ENCODE data around the gene LY86.

Gene LY86

DNA sequence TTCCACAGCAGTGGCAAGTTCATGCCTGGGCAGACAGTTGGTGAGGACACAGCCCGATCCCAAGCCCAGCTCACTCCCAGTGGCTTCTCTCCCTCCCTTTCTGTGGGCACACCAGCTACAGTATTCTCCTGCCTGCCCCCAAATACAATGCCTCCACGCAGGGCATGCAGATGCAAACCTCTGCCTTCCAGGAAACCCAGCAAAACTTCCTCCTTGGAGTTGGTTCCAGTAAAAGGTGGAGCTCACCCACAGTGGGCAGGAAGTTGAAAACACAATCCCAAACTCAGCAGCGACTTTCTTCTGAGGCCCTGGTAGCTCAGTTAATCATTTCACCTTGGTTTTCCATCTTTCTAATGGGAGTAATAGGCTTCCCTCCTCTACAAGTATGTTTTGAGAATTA lies 93.7 kb downstream of the LY86 start:
- DNase-seq (ENCODE audit: low read depth, low spot score): no peak

DNA sequence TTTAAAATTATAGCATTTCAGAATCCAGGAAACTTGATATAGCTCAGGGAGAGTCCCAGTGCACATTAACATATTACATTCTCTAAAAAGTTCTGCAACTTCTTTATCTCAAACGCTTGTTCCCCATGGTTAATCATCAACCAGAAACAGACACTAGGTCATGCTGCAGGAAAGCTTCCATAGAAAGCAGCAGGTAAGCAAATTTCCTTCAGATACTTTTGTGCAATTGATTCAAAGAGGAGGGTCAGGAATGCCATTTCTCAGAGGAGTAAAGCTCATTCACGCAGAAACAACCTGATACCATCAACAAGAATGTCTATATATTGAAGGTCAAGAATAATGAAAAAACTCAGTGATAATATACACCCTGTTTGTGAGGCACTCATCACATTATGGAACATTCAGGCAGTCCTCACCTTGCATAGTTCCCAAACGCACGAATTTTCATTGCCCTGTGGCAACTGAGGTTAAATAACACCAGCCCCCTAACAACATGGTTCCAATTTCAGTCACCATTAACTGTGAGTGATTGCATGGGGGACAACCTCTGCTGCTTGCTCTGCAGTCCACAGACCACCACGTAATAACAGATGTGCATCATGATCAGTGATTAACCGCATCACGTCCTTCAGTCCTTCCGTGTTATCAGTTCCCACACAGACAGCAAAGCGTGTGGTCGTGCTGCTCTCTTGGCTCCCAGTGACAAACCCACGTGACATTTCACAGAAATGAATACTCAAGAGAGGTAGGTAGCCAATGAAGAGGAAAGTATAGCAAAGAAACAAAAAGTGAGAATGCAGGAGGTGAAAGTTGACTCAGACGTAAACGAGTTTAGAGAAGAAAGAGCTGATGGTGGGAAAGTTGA lies 95.7 kb downstream of the LY86 start:
- DNase-seq (ENCODE audit: low read depth, low spot score): no peak

DNA sequence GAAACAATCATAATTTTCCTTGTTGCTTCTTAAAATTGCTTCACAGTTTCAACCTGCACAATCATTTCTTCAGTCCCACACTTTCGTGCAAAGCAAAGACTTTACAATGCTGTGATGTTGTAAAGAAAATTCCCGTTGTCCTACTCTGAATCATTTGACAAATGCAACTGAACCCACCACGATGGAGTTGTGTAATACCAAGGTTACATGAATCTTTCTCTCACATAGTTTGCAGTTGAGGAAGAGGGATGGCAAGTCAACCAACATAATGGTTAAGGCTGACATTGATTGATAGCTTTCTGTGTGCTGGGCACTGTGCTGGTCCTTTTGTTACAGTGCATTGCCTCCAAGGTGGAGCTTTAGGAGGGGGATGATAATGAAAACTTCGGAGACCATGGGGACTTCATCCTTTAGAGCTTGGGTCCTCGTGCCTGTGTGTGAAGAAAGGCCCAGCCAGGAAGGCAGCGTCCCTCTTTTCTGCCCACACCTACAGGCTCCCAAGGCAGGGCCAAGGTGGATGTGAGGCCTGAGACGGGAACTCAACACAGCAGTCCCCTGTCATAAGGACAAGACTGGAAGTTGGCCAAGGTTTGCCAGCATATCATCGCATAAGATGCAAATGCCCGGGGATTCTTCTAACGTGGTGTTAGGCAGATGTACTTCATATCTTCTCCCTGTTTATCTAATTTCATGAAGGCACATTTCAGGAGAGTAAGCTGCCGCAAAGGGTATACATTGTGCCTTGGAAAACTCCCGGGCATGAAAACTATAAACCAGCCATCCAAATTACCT lies 96.9 kb downstream of the LY86 start:
- no peak for DNase-seq (ENCODE audit: low read depth, low spot score)

DNA sequence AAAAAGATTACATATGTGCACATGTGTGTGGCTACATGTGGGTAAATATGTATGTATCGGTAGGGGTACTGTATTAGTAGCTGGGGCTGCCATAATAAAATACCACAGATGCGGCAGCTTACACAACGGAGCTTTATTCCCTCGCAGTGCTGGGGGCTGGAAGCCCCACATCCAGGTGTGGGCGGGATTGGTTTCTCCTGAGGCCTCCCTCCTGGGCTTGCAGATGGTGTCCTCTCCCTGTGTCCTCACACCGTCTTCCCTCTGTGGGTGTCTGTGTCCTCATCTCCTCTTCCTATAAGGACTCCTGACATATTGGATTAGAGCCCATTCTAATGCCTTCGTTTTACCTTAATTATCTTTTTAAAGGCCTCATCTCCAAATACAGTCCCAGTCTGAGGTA lies 97.7 kb downstream of the LY86 start:
- no peak for DNase-seq (ENCODE audit: low read depth, low spot score)

DNA sequence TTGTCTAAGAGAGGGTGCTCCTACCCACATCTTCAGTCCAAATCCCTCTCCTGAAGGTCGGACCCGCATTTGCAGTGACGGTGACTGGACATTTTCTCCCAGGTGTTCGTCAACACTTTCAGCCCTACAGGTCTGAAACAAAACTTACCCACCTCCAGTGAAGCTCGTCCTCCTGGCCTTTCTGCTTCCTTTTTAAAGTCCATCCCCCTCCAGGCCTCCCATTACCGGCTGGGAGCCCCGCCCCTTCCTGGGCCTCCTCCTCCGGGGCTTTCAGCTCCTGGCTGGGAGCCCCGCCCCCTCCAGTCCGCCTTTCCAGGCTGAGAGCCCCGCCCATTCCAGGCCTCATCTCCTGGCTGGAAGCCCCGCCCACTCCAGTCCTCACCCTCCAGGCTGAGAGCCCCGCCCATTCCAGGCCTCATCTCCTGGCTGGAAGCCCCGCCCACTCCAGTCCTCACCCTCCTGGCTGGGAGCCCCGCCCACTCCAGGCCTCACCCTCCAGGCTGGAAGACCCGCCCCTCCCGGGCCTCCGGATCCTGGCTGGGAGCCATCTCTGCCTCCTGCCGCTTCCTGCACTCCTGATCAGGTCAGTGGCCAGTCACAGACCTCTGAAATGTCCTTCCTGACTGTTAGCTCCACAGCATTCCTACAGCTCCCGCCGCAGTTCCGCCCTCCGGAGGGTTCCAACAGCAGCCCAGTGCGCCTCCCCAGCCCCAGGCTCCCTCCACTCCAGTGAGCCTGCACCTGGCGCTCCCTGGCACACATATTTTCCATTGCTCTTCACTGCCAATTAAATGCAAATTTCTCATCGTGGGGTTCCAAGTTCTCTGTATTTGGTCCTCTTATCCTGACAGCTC lies 98.5 kb downstream of the LY86 start:
- DNase-seq (ENCODE audit: low read depth, low spot score): no peak

DNA sequence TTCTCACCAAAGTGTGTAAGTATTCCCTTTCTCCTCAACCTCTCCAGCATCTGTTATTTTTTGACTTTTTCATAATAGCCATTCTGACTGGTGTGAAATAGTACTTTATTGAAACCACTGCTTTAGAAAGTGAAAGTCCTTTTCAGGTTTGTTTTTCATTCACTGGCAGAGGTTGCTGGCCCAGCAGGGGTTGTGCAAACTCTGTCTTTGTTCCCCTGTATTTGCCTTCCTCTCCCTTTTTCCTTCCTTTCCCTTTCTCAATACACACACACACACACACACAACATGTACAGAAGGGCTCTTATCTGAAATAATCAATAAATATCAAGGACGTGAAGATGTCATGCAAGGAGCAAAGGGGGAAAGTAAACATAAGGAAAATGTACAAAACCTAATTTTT lies 99.8 kb downstream of the LY86 start:
- no peak for DNase-seq (ENCODE audit: low read depth, low spot score)

DNA sequence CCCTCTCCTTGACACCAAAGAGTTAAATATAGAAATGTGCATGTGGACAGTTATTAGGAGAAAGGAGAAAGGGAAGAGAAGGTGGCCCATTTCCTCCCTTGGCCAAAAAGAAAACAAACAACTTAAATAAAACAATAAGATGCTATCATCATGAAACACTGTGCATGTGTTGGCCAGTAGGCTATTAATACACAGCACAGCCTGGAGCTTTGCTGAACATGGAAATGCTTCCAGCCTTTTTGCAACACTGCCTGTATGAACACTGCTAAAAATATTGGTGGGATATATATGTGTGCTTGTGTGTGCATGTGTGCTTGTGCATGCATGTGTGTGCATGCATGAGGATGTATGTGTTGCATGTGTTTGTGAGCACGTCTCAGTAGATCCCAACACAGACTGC lies 100.4 kb downstream of the LY86 start:
- no peak for DNase-seq (ENCODE audit: low read depth, low spot score)

DNA sequence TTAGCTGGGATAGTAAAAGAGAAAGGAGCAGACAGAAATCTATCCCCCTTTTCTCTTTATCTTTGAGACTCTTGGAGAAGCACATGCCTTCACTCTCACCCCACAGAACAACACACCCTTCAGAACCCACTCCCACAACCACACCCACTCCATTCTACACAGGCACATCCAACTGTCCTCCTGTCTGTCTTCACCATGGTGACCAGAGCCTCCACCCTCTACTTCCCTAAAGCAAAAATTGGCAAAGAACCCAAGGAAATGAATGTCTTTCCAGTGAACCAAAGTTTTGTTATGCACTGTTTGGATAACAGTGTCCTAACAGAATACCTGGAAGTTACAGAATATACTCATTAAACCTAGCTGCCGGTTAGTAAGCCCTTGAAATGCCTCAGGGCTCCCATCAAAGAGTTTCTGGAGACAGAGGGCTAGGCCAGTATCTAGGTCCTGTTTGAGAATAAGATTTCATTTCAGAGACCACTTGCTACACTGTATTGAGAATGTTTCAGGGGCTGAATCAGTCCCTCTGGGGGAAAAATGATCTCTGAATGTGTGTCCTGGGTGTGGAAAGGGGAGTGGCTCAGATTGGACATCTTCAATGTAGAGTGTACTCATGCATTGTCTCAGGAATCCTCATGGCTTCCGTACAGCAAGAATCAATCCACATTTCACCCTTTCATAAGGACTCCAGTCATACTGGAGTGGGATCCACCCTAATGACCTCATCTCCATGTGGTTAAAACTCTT lies 101.1 kb downstream of the LY86 start:
- no peak for DNase-seq (ENCODE audit: low read depth, low spot score)

DNA sequence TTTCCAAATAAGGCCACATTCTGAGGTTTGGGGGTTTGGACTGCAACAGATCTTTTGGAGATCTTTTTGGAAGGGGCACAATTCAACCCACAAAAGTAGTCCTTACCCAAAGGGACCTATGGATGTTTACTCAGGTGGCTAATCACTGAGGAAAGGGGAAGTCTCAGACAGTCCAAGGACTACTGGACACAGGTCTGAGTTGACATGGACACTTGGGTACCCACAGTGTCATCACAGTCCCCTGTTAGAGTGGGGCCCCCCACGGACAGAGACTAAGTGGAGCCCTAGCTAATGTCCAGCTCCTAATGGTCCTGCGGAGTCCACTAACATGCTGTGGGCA lies 101.6 kb downstream of the LY86 start:
- DNase-seq (ENCODE audit: low read depth, low spot score): no peak

DNA sequence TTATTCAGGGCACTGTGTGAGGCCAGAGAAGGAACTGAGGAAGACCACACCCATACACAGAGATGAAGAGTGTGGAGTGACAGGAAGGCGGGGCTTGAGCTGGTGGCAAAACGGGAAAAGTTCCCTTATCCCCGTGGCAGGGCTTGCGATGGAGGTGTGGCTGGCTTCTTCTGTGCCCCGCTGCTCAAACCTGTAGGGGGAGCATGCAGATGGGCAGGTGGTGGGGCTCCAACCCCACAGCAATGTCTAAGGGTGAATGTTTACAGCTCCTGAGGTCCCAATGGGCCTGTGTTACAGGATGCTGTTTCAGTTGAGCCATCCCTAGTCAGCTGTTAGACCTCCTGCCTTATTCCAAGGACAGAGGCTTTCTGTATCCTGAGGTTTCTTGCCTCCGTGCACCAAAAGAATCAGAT lies 105.9 kb downstream of the LY86 start:
- DNase-seq (ENCODE audit: low read depth, low spot score): no peak

DNA sequence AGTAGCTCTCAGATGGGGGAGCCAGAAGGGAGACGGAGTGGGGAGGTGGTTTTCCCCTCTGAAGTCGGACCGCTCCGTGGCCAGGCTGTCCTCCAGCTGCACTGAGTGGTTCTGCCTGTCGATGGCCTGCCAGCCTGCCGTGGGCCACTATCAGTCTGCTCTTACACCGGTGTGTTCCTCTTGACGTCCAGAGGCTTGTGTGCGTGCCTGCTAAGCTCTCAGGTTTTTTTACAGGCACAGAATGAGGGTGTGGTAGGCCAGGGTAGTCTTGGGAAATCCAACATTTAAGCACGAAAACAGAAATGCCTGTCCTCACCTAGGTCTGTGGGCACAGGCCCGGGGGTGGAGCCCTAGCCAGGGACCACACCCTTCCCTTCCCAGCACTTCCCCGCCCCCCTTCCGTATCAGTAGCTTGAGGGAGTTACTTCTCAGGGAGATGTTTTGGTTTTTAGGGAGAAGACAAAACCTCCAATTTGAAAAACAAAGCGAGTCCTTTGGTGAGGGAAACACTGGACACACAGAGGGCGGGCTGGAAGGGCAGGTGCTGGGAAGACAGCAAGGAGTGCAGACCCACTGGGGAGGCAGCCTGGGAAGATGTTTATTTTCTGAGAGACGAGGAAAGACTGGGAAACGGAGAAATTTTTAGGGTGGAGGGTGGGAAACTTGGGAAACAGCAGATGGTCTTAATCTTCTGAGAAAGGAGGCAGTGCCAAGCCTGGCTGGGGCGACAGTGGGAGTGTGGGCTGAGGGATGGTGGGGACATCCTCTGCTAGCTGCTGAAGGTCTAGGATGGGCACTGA lies 106.5 kb downstream of the LY86 start:
- DNase-seq (ENCODE audit: low read depth, low spot score): no peak

DNA sequence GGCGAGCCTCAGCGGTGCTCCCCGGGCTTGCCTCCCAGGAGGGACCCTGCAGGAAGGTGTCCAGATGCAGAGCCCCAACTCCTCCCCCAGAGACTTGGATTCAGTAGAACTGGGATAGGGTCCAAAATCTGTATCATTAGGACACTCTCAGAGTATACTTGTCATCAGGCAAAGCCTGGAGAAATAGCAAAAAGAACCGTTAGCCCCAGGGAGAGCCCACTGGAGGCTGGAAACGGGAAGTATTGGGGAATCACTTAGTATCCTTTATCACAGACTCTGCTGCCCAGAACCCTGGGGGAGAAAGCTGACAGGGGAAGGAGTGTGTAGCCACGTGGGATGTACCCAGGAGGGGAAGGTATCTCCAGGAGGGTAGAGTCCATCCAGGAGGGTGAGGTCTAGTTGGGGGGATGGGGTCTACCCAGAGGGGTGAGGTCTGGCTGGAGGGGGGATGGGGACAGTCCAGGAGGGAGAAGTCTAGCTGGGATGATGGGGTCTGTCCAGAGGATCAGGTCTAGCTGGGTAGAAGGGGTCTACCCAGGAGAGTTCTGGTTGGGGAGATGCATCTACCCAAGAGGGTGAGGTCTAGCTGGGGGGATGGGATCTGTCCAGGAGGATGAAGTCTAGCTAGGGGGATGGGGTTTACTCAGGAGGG lies 107.2 kb downstream of the LY86 start:
- DNase-seq (ENCODE audit: low read depth, low spot score): no peak

DNA sequence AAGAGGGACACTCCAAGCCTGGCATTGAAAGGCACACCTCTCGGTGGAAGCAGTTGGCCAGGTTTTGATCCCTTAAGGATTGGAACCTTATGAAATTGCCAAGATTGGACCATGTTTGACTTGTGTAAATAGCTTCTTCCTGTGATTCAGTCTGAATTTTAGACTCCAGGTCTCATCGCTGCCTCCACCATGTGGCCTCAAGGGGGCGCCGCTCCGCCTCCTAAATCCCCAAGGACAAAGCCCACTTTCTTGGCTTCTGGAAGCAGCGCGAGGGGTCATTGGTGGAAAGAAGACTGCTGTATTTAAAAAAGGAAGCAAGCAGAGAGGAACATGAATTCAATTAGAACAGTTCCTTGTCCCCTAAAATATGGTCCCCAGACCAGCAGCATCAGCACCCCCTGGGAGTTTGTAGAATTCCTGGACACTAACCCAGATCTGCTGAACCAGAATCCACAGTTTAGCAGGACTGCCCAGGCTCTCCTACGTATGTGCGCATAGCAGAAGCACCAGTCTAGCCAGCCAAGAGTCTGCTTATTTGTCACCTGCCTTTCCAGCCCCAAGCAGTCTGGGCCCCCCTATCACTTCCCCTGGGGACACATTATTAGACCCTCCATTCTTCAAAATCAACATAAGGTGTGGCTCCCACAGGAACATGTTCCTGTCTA lies 108.5 kb downstream of the LY86 start:
- no peak for DNase-seq (ENCODE audit: low read depth, low spot score)

DNA sequence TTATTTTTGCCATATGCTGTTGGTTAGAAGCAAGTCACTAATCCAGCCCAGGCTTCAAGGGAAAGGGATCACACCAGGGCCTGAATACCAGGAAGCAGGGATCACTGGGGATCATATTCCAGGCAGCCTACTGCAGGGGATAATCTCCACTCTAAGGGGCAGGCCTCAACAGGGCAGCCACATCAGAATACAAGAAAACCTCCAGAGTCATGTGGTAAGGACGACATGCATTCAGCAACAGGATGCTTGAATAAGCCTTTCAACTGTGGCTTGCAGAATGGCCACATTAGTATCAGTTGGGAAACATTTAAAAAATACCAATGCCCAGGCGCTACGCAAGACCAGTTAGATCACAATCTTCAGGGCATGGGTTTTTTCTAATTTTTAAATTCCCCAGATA lies 109.1 kb downstream of the LY86 start:
- DNase-seq (ENCODE audit: low read depth, low spot score): no peak

DNA sequence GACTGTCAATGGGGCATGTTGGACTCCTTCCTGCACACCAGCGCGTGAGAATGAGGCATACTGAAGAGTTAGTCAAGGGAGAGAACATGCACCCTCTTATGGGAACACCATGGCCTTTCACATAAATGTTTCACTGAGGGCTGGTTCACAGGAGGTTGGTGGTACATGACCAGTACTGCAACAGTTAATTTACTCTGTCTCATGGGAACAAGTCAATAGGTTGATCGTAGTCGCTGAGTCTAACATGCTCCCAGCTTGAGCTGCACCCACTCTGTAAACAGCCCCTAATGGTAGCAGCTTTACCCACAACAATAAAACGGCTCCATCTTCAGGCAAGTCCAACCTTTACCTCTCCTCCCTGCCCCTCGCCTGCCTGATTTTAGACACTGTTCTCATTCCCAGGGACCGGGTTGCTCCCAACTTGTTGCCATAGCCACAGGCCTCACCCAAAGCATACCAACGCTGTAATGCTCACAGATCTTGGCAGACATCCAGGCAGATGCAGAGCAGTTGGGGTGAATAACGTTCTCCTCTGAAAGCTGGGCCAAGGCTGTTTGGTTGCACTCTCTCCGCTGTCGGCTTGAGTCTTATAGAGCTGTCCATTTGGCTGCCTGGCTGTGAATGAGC lies 111.3 kb downstream of the LY86 start:
- peak; percentile 50 for DNase-seq (ENCODE audit: low read depth, low spot score)

DNA sequence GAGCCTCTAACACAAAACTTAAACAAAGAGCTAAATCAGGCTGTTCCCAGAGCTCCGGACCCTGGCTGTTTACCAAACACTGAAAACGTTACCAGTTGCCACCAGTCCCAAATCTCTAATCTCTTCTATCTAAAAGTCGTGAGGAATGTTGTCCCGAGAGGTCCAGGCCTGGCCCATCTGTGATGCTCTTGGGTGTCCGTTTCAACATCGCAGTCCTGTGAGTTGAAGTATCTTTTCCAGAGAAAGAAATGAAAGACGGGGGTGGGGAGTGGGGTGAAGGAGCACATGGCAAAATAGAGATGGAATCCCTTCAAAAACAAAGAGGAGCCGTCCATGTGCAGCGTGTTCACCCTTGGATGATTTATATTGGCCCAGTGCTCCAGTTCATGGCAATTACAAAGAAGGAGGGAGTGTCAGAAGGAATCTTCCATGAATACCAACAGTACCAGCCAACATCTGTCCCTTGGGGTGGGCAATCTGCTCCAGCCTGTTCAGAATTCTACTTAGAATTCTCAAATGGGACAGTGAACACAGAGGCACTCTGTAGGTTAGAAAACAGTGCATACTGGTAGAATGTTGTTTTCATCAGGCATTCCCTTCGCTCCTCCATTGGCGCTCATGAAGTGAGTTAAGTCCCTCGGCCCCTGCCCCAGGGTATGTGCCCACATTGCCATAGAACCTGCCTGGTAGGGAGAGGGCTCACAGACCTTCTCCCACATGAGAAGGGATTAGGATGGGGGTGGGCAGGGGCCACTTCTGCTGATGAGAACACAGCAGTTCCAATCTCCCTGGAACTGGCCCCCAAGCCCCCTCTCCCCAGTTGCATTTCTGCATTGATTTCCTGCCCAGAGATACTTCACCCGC lies 112.1 kb downstream of the LY86 start:
- DNase-seq (ENCODE audit: low read depth, low spot score): no peak

DNA sequence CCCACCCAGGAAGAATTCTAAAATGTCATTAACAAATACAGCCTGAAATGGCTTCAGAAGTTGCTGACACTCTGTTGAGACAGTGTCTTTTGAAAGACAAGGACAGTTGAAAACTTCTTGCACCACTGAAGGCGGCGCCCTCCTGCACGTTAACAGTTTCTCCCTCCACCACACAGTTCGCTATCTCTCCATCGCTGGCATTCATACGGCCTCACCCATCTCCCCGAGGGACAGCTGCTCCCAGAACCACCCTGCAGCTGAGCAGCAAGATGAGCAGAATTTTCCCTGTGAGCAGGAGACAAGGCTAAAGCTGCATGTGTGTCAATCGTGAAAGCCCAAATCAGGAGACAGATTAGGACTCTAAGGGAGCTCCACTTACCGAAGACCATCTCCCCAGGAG lies 113.3 kb downstream of the LY86 start:
- DNase-seq (ENCODE audit: low read depth, low spot score): no peak

DNA sequence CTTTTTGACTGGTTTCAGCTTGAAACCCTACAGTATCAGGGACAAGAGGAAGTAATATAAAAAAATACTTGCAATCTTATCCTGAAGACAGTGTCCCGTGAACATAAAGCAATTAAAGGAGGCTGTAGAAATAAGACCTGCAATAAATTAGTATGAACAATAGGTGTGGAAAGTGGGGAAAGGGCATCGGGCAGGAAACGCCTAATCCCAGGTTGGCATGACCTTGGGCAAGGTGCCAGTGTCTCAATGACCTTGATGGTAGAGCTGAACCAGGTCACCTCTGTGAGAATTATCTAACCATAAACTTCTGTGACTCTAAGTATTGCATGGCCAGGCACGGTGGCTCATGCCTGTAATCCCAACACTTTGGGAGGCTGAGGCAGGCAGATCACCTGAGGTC lies 115.2 kb downstream of the LY86 start:
- no peak for DNase-seq (ENCODE audit: low read depth, low spot score)

Measured in brain pericyte (primary cell).